Astrocyte (in vitro differentiated cells and primary cell): ENCODE measurements around the gene TMEM234. TPM values are rescaled to one million over a fixed set of nuclear protein-coding genes. Genes with fewer than 3 reads are reported as not detected.

Source experiments
- DNase-seq: peaks from one replicate; pipeline ENCODE4 v3.0.0-alpha.2; 2010; ENCODE audit warnings: low read depth
- FAIRE-seq: peaks from 2 replicates; lab custom pipeline; 2011; peaks lifted over from hg19 to GRCh38; lab: Jason Lieb, UNC
- H2AFZ ChIP-seq: 2 replicates; pipeline ENCODE4 v1.6.0; 2012; ENCODE audit warnings: low read depth, low read length, inconsistent platforms
- H3K27ac ChIP-seq: 2 replicates; pipeline ENCODE4 v1.5.1; 2011; ENCODE audit warnings: low read depth, low read length, inconsistent platforms
- H3K27me3 ChIP-seq: 2 replicates; pipeline ENCODE4 v1.6.0; 2011; ENCODE audit warnings: low read length, inconsistent platforms; ENCODE audit not compliant: insufficient read depth
- H3K36me3 ChIP-seq: 2 replicates; pipeline ENCODE4 v1.5.1; 2011; ENCODE audit warnings: low read length, inconsistent platforms; ENCODE audit not compliant: insufficient read depth
- H3K4me1 ChIP-seq: 2 replicates; pipeline ENCODE4 v1.5.1; 2011; ENCODE audit warnings: low read length, inconsistent platforms; ENCODE audit not compliant: insufficient read depth
- H3K4me2 ChIP-seq: 2 replicates; pipeline ENCODE4 v1.6.0; 2012; ENCODE audit warnings: low read length, inconsistent platforms
- H3K4me3 ChIP-seq: 2 replicates; pipeline ENCODE4 v1.5.1; 2011; ENCODE audit warnings: low read depth, mild to moderate bottlenecking, low read length, inconsistent platforms; ENCODE audit not compliant: insufficient read depth
- H3K79me2 ChIP-seq: 2 replicates; pipeline ENCODE4 v1.6.0; 2012; ENCODE audit warnings: mild to moderate bottlenecking, low read length, inconsistent platforms; ENCODE audit not compliant: insufficient read depth
- H3K9ac ChIP-seq: 2 replicates; pipeline ENCODE4 v1.6.0; 2012; ENCODE audit warnings: mild to moderate bottlenecking, low read length, inconsistent platforms
- H3K9me3 ChIP-seq: 2 replicates; pipeline ENCODE4 v1.5.1; 2012; ENCODE audit warnings: low read depth, mild to moderate bottlenecking, low read length, inconsistent platforms; ENCODE audit not compliant: insufficient read depth
- H4K20me1 ChIP-seq: 2 replicates; pipeline ENCODE4 v1.6.0; 2012; ENCODE audit warnings: low read length, inconsistent platforms; ENCODE audit not compliant: insufficient read depth
- H3K27ac Mint-ChIP-seq: one replicate; pipeline ENCODE4 v1.8.0; 2021; ENCODE audit warnings: mild to moderate bottlenecking, mixed read lengths; ENCODE audit not compliant: unreplicated experiment
- H3K27me3 Mint-ChIP-seq: one replicate; pipeline ENCODE4 v1.8.0; 2021; ENCODE audit warnings: low read depth, mixed read lengths; ENCODE audit not compliant: unreplicated experiment
- H3K36me3 Mint-ChIP-seq: one replicate; pipeline ENCODE4 v1.8.0; 2021; ENCODE audit warnings: low read depth, mixed read lengths; ENCODE audit not compliant: unreplicated experiment
- H3K4me1 Mint-ChIP-seq: one replicate; pipeline ENCODE4 v1.8.0; 2021; ENCODE audit warnings: low read depth, mixed read lengths; ENCODE audit not compliant: unreplicated experiment
- H3K4me3 Mint-ChIP-seq: one replicate; pipeline ENCODE4 v1.8.0; 2021; ENCODE audit warnings: mild to moderate bottlenecking, moderate library complexity, mixed read lengths; ENCODE audit not compliant: unreplicated experiment
- H3K9me3 Mint-ChIP-seq: one replicate; pipeline ENCODE4 v1.8.0; 2021; ENCODE audit warnings: mild to moderate bottlenecking, mixed read lengths; ENCODE audit not compliant: unreplicated experiment
- CTCF ChIP-seq: IDR thresholded peaks from 2 replicates; pipeline ENCODE4 v1.5.1; 2011; ENCODE audit warnings: low read depth, mild to moderate bottlenecking, inconsistent platforms, low read length, moderate library complexity; ENCODE audit not compliant: insufficient read depth
- EZH2 ChIP-seq: IDR thresholded peaks from 2 replicates; pipeline ENCODE4 v1.6.1; 2012; ENCODE audit warnings: mild to moderate bottlenecking, low read length, inconsistent platforms; ENCODE audit not compliant: insufficient read depth
- total RNA-seq: library from RNA; stranded (reverse); gene quantifications from 2 replicates; pipeline ENCODE4 v1.2.1, GENCODE V29; 2021

Gene TMEM234
- total RNA-seq, 1 donor from 2014 or later, result 17.3 TPM

- Histone ChIP-seq H3K9me3 (no peaks in the 10 kb centered on the region), H3K27me3 (no peaks in the 10 kb centered on the region), H3K79me2 (peaks cover 4% of the 10 kb centered on the region), H3K4me3 (peak overlapping the region; percentile 78), H3K4me1 (peaks cover 22% of the 10 kb centered on the region), H3K9ac (peak overlapping the region; percentile 91), H2AFZ (peak overlapping the region; percentile 81), H3K27ac (peak overlapping the region; percentile 88), H3K4me2 (peak overlapping the region; percentile 96), H3K36me3 (peaks cover 15% of the 10 kb centered on the region), H4K20me1 (peaks cover 11% of the 10 kb centered on the region)
- Mint-ChIP-seq H3K36me3 (peaks cover 7% of the 10 kb centered on the region), H3K4me3 (peak overlapping the region; percentile 86), H3K9me3 (no peaks in the 10 kb centered on the region), H3K27ac (peak overlapping the region; percentile 78), H3K27me3 (no peaks in the 10 kb centered on the region), H3K4me1 (peaks cover 27% of the 10 kb centered on the region)
- no peak for TF ChIP-seq CTCF
- no peak for TF ChIP-seq EZH2
- no peak for FAIRE-seq
- no peak for DNase-seq
Measured at GRCh38 chr1:32201011-32201855, 20.9 kb downstream of the TMEM234 start.

GRCh38 chr1:32200226-32201010, 21.7 kb downstream of the TMEM234 start, which contains the start of gene CCDC28B:
Gene CCDC28B, plus strand, starts transcription at chr1:32200595. Its CDS starts 1,341 bp downstream, at chr1:32201936.
- peaks cover 7% of the 10 kb centered on the region for H3K36me3 Mint-ChIP-seq
- H3K27me3 Mint-ChIP-seq, result no peaks in the 10 kb centered on the region
- Histone ChIP-seq H3K27me3 (no peaks in the 10 kb centered on the region), H3K4me2 (peak within 1 kb of the TSS; percentile 96), H3K4me3 (peak within 1 kb of the TSS; percentile 78), H3K9me3 (no peaks in the 10 kb centered on the region), H3K27ac (peak within 1 kb of the TSS; percentile 88), H3K4me1 (peaks cover 22% of the 10 kb centered on the region), H3K79me2 (no peaks in the 10 kb centered on the region), H3K9ac (peak within 1 kb of the TSS; percentile 91), H4K20me1 (peaks cover 15% of the 10 kb centered on the region), H3K36me3 (peaks cover 22% of the 10 kb centered on the region), H2AFZ (peak within 1 kb of the TSS; percentile 81)
- H3K27ac Mint-ChIP-seq, result peak within 1 kb of the TSS; percentile 79
- peak within 1 kb of the TSS; percentile 86 for H3K4me3 Mint-ChIP-seq
- H3K9me3 Mint-ChIP-seq, result no peaks in the 10 kb centered on the region
- no peak for FAIRE-seq
- H3K4me1 Mint-ChIP-seq, result peaks cover 28% of the 10 kb centered on the region
- DNase-seq, result peak; percentile 57
- TF ChIP-seq EZH2 (no peak), CTCF (no peak)
